Lower leg skin (tissue), 4 donors: ENCODE measurements around the gene CEP192. TPM values are rescaled to one million over a fixed set of nuclear protein-coding genes. Genes with fewer than 3 reads are reported as not detected.

Experiments
- DNase-seq, 2 donors: peaks; one replicate each; pipeline ENCODE4 v3.0.0-alpha.2; 2019; ENCODE audit warnings: low spot score in 2 of 2
- H3K4me3 ChIP-seq: fragments of 200-600 bp; sonication (generic); 2 replicates; pipeline ENCODE4 v1.5.1; 2017; ENCODE audit warnings: mild to moderate bottlenecking, low read depth; ENCODE audit not compliant: poor library complexity, severe bottlenecking
- POLR2A ChIP-seq, 2 donors: fragments of 450-650 bp; IDR thresholded peaks; one replicate each; pipeline ENCODE4 v1.6.1; 2016 to 2017; ENCODE audit warnings: antibody characterized with exemption in 2 of 2, mild to moderate bottlenecking in 1 of 2, moderate library complexity in 1 of 2
- WGBS, 2 donors: methylation state at CpG; one replicate each; pipeline ENCODE4 v1.1.5; 2018; 5-methylcytosine and 5-hydroxymethylcytosine counted together
- intact Hi-C: fragments of 100-400 bp; cut with DNase I; formaldehyde crosslinking; loops from one replicate; pipeline ENCODE4 v1.15.0; 2023; ENCODE audit warnings: low total_unique reads
- total RNA-seq, 4 donors: library from RNA; depleted of rRNA; stranded (reverse); fragments of >200 nt; gene quantifications; one replicate each; pipeline ENCODE4 v1.1.0, GENCODE V29; 2016
- TF ChIP-seq, protein P1 (sequence below), 3 donors: fragments of 450-650 bp; IDR thresholded peaks; one replicate each; pipeline ENCODE4 v1.5.1; 2016; ENCODE audit warnings: antibody characterized with exemption in 3 of 3, mild to moderate bottlenecking in 3 of 3, moderate library complexity in 2 of 3

CEP192 gene
- total RNA-seq, 4 donors from 2014 or later, result 12.6 to 17.5 (median 14.8) TPM

- 85 to 93% methylated on average over 1 of the region's 1 CpG for WGBS, 2 donors
- H3K4me3 ChIP-seq, result no peak overlapping the region
- TF ChIP-seq, protein P1, sequence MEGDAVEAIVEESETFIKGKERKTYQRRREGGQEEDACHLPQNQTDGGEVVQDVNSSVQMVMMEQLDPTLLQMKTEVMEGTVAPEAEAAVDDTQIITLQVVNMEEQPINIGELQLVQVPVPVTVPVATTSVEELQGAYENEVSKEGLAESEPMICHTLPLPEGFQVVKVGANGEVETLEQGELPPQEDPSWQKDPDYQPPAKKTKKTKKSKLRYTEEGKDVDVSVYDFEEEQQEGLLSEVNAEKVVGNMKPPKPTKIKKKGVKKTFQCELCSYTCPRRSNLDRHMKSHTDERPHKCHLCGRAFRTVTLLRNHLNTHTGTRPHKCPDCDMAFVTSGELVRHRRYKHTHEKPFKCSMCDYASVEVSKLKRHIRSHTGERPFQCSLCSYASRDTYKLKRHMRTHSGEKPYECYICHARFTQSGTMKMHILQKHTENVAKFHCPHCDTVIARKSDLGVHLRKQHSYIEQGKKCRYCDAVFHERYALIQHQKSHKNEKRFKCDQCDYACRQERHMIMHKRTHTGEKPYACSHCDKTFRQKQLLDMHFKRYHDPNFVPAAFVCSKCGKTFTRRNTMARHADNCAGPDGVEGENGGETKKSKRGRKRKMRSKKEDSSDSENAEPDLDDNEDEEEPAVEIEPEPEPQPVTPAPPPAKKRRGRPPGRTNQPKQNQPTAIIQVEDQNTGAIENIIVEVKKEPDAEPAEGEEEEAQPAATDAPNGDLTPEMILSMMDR (IDR thresholded peaks at IDR 0.05), result no peak
- TF ChIP-seq POLR2A (IDR thresholded peaks at IDR 0.05), result no peak
- no peak for DNase-seq
- intact Hi-C loops, result no loop called here
Measured at GRCh38 chr18:13039806-13040205, 48.6 kb downstream of the CEP192 start.

- intact Hi-C loops, result no loop called here
- no peak for TF ChIP-seq POLR2A (IDR thresholded peaks at IDR 0.05)
- TF ChIP-seq, protein P1 (IDR thresholded peaks at IDR 0.05), result no peak
- 92 to 94% methylated on average over 4 of the region's 4 CpGs for WGBS, 2 donors
- no peak for DNase-seq
- H3K4me3 ChIP-seq, result no peak overlapping the region
Measured at GRCh38 chr18:13043066-13043465, 51.9 kb downstream of the CEP192 start.

DNA sequence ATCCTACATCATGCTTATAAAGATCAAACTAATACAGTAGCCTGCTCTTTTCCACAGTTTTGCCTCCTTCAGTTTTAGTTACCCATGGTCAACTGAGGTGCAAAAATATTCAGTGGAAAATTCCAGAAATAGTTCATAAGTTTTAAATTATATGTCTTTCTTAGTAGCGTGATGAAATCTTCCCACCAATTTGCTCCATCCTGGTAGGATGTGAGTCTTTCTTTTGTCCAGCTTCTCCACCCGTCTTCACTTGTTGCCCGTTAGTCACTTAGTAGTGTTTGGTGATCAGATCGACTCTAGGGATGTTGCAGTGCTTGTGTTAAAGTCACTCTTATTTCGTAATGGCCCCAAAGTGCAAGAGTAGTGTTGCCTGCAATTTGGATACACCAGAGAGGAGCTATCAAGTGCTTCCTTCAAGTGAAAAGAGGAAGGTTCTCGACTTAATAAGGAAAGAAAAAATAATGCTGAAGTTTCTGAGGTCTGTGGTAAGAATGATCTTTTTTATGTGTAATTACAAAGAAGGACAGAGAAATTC is 57.0 kb downstream of the CEP192 start:
- TF ChIP-seq POLR2A (IDR thresholded peaks at IDR 0.05), result no peak
- TF ChIP-seq, protein P1 (IDR thresholded peaks at IDR 0.05), result no peak
- no peak overlapping the region for H3K4me3 ChIP-seq
- intact Hi-C loops, result no loop called here
- no peak for DNase-seq
- WGBS, 2 donors, result 89 to 95% methylated on average over 6 of the region's 6 CpGs

GRCh38 chr18:13051159-13051558 is 60.0 kb downstream of the CEP192 start:
- intact Hi-C loops, result no loop called here
- DNase-seq, result no peak
- WGBS, 2 donors, result 96 to 97% methylated on average over 6 of the region's 6 CpGs
- no peak overlapping the region for H3K4me3 ChIP-seq
- no peak for TF ChIP-seq POLR2A (IDR thresholded peaks at IDR 0.05)
- TF ChIP-seq, protein P1 (IDR thresholded peaks at IDR 0.05), result no peak

DNA sequence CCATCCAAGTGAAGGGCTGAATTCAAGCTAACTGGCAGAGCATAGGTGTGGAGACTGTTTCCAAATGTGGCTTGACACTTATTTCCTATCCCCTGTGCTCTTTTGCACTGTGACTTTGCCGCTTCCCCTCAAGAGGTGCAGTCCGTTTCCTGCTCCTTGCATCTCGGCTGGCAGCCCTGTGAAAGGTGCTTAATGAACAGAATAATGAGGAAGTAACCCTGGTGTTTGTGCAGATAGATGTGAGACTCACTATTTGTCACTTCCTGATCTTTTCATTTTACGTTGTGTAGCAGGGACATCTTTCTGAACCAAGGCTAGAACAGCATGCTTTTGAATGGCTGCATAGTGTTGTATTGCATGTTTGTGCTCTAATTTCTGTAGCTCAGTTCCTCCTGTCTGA is 60.8 kb downstream of the CEP192 start:
- TF ChIP-seq POLR2A (IDR thresholded peaks at IDR 0.05), result no peak
- TF ChIP-seq, protein P1 (IDR thresholded peaks at IDR 0.05), result no peak
- WGBS, 2 donors, result 85 to 87% methylated on average over 4 of the region's 4 CpGs
- no peak overlapping the region for H3K4me3 ChIP-seq
- intact Hi-C loops, result no loop called here
- DNase-seq, result no peak

DNA sequence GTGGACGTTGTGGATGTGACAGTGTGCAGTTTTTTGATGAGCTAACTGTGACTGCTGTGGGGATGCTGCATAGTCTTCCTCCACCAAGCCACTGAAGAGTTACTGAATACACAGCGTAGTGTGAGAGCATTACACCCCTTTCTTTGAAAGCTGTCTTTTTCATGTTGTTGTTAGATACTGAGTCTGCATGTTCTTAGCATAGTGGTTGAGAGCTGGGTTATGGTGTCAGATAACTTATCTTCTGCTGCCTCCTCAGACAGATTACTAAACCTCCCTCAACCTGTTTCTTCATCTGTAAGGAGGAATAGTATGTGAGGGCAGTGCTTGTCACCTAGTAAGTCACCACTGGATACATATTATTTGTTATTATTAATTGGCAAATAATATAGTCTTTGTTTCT is 63.2 kb downstream of the CEP192 start:
- no peak for TF ChIP-seq POLR2A (IDR thresholded peaks at IDR 0.05)
- TF ChIP-seq, protein P1 (IDR thresholded peaks at IDR 0.05), result no peak
- H3K4me3 ChIP-seq, result no peak overlapping the region
- DNase-seq, result no peak
- intact Hi-C loops, result no loop called here
- WGBS, 2 donors, result 93 to 94% methylated on average over 2 of the region's 2 CpGs
